Adrenal gland (tissue), 5 donors: ENCODE results near the gene MLLT3.

ENCODE experiments used
- POLR2A ChIP-seq, 2 donors: fragments of 450-650 bp; IDR thresholded peaks; one replicate each; pipeline ENCODE4 v1.6.1; 2017; ENCODE audit warnings: antibody characterized with exemption in 2 of 2, mild to moderate bottlenecking in 2 of 2, moderate library complexity in 1 of 2
- TF ChIP-seq, protein P1 (sequence below), 6 experiments: fragments of 450-650 bp in 4 of 6; fragments of 200-600 bp in 2 of 6; sonication (generic) in 1 of 6; IDR thresholded peaks; 1 replicate in 5 of 6; 2 replicates in 1 of 6; pipeline versions ENCODE4 v1.5.1 to v1.8.0; 2016 to 2021; ENCODE audit warnings: antibody characterized with exemption in 6 of 6, mild to moderate bottlenecking in 2 of 6, moderate library complexity in 1 of 6
- donor health status: DM: no; HTN: no; CAD: no.

DNA sequence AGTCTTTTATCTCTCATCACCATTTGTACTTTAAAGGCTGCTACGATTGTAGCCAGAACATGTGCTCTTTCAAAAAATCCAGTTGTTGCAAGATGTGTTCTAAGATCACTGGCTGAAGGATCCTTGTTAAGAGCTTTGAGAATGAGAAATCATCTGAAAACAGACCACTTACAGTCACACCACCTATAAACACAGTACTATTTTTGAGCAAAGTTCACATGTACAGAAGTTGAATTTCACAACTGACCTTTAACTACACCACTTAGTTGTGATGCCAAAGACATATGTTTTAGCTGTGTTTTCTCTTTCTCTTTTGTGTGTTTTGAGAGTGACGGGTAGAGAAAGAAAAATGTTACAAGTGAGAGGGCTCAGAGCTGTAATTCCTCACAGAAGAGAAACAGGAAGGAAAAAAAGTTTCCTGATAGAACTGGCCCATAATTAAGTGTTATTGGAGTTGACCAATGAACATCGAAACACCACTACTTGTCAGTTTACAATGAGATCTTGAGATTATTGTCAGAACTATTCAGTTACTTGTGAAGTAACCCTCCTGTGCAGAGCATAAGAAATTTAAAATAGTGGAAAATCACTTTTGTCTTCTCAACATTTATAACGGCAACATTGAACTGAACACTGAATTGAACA is 245.4 kb downstream of the MLLT3 start:
- TF ChIP-seq, protein P1, sequence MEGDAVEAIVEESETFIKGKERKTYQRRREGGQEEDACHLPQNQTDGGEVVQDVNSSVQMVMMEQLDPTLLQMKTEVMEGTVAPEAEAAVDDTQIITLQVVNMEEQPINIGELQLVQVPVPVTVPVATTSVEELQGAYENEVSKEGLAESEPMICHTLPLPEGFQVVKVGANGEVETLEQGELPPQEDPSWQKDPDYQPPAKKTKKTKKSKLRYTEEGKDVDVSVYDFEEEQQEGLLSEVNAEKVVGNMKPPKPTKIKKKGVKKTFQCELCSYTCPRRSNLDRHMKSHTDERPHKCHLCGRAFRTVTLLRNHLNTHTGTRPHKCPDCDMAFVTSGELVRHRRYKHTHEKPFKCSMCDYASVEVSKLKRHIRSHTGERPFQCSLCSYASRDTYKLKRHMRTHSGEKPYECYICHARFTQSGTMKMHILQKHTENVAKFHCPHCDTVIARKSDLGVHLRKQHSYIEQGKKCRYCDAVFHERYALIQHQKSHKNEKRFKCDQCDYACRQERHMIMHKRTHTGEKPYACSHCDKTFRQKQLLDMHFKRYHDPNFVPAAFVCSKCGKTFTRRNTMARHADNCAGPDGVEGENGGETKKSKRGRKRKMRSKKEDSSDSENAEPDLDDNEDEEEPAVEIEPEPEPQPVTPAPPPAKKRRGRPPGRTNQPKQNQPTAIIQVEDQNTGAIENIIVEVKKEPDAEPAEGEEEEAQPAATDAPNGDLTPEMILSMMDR (IDR thresholded peaks at IDR 0.05), result no peak
- no peak for TF ChIP-seq POLR2A (IDR thresholded peaks at IDR 0.05)
